HG03521 (cell line): ENCODE measurements around the gene TAAR5.
"Not testable (repeated sequence)": the region's sequence is repeated elsewhere in the genome, so short reads cannot be mapped to it uniquely, and the experiment has no call there.

ENCODE experiments used
- ATAC-seq: cut with Tn5 transposase; IDR thresholded peaks from one replicate; pipeline ENCODE4 v1.9.1; 2021; ENCODE audit warnings: mild to moderate bottlenecking, moderate library complexity; ENCODE audit not compliant: unreplicated experiment

The TAAR5 gene, protein sequence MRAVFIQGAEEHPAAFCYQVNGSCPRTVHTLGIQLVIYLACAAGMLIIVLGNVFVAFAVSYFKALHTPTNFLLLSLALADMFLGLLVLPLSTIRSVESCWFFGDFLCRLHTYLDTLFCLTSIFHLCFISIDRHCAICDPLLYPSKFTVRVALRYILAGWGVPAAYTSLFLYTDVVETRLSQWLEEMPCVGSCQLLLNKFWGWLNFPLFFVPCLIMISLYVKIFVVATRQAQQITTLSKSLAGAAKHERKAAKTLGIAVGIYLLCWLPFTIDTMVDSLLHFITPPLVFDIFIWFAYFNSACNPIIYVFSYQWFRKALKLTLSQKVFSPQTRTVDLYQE

DNA sequence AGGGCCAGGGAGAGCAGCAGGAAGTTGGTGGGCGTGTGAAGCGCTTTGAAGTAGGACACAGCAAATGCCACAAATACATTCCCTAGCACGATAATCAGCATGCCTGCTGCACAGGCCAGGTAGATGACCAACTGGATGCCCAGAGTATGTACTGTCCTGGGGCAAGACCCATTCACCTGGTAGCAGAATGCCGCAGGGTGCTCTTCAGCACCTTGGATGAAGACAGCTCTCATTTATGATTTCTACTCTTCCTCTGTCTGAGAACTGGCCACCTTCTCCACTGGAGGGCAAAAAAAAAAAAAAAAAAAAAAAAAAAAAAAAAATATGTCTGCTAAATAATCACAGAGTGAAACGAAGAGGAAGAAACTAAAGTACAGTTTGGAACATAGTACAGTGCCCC, at the start of gene TAAR5:
Gene TAAR5, minus strand, starts transcription at position 288 of the 400 bp plus-strand sequence. Its CDS starts 55 bp downstream, at position 233.
- no peak for ATAC-seq

DNA sequence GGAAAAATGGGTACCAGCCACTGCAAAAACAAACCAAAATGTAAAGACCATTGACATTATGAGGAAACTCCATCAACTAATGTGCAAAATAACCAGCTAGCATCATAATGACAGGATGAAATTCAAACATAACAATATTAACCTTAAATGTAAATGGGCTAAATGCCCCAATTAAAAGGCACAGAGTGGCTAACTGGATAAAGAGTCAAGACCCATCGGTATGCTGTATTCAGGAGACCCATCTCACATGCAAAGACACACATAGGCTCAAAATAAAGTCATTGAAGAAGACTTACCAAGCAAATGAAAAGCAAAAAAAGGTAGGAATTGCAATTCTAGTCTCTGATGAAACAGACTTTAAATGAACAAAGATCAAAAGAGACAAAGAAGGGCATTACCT, 47.6 kb upstream of the TAAR5 start:
- ATAC-seq, result not testable (repeated sequence)

DNA sequence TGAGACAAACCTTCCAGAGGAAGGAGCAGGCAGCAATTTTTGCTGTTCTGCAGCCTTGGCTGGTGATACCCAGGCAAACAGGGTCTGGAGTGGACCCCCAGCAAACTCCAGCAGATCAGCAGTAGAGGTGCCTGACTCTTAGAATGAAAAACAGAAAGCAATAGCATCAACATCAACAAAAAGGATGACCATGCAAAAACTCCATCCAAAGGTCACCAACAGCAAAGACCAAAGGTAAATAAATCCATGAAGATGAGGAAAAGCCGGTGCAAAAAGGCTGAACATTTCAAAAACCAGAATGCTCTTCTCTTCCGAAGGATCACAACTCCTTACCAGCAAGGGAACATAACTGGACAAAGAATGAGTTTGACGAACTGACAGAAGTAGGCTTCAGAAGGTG, 46.4 kb upstream of the TAAR5 start:
- not testable (repeated sequence) for ATAC-seq

DNA sequence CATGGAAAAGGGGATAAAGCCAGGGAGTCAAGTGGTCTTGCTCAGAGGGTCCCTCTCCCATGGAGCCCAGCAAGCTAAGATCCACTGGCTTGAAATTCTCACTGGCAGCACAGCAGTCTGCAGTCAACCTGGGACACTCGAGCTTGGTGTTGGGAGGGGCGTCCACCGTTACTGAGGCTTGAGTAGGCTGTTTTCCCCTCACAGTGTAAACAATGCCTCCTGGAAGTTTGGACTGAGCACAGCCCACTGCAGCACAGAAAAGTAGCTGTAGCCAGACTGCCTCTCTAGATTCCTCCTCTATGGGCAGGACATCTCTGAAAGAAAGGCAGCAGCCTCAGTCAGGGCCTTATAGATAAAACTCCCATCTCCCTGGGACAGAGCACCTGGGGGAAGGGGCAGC, 45.7 kb upstream of the TAAR5 start:
- not testable (repeated sequence) for ATAC-seq

DNA sequence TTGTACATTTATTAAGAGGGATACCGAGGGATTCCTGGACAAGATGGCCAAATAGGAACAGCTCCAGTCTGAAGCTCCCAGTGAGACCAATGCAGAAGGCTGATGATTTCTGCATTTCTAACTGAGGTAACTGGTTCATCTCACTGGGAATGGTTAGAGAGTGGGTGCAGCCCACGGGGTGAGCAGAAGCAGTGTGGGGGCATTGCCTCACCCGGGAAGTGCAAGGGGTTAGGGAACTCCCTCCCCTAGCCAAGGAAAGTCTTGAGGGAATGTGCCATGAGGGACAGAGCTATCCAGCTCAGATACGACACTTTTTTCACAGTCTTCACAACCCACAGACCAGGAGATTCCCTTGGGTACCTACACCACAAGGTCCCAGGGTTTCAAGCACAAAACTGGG, 45.3 kb upstream of the TAAR5 start:
- no peak for ATAC-seq

DNA sequence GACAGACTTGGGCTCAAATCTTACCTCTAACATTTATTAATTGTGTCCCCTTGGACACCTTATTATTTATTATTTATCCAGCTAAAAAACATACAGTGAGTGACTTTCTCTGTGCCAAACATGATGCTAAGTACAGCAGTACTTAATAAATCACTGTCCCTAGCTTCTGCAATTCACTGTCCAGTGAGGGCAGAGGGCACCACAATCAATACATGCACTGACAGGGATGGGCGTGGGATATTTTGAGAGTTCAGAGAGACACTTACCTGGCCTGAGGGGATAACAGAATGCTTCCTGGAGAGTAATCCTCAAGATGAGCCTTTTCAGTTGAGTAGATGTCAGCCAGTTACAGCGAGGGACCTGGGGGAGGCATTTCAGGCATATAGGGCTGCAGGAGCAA, 43.8 kb upstream of the TAAR5 start:
- ATAC-seq, result no peak

DNA sequence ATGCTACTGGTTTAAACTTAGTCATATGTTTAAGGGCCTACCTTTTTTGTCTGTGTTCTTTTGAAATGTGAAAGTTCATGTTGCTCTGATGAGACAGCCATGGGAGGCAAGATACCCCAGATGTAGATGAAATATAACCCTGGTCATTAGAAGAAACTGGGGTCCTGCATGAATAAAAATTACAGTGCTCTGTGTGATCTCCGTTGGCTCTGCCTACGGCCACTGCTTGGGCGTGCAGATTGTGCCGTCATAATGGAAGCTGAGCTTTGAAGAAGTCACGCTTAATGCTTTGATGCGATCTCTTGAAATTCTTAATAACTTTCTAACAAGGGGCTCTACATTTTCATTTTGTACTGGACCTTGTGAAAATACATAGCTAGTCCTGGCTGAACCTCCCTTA, 34.6 kb upstream of the TAAR5 start, which contains the start of gene TAAR2:
Gene TAAR2, minus strand, starts transcription at position 101 of the 400 bp plus-strand sequence. Its CDS starts 0 bp downstream, at position 101.
- no peak for ATAC-seq

DNA sequence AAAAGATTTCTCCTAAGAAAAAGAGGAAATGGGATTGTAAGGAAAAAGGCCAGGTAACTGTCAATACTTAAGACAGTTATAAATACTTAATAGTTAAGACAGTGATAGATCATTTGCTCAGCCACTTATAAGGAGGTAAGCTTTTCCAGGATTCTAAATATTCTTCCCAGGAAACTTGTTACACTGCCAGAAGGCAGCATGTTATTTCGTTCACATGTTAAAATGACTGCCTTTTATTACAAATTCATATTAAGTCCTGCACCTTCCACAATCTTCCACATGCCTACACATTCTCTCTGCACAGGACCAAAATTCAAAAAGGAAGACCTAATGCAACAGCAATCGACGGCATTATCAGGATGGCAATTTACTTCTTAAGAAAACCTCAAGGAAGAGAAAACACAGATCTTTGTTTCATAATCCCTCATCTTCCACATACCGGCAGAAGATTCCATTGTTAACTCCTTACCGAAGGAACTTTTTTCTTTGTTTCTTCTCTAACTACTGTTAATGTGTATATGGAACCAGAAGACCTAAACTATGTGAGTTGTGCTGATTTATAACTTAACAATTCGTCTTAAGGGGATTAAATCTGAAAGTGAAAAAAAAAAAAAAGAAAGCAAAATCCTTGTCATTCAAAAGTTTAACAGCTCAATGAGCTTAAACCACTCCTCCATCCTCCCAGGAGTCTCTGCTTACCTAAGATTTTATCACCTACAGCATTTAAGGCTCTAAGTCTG, 33.7 kb upstream of the TAAR5 start:
- ATAC-seq, result no peak

DNA sequence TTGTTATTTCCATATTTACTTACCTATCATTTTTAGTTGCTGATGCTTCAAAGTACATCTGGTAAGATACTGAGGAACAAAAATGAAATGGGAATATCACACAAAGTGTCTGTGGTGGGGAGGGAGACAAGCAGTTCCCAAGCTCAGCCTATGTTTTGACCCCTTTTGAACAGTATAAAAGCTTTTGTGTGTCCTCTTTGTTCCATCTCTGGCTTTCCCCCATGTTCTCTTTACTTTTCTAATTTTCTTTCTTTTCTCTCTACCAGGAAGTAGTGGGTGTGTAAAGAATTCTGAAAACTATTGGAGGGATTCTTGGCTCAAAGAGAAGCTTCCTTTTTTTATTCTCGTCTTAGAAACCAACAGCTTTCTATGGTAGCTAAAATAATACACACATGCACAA, 27.1 kb upstream of the TAAR5 start:
- ATAC-seq, result no peak

DNA sequence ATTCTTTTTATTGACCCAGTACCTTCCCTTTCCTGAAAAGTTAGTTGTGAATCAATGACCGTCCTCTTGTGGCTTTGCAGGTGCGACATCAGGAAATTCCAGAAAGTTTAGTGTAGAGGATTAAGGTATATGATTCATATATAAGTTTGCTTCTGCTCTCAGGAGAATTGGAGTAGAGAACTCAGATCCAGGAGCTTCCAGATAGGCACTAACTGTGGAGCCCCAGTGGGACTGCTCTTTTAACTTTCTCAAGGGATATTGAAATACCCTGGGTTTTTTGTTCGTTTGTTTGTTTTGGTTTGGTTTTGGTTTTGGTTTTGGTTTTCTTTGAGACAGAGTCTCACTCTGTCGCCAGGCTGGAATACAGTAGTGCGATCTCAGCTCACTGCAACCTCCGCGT, 25.0 kb upstream of the TAAR5 start:
- no peak for ATAC-seq

DNA sequence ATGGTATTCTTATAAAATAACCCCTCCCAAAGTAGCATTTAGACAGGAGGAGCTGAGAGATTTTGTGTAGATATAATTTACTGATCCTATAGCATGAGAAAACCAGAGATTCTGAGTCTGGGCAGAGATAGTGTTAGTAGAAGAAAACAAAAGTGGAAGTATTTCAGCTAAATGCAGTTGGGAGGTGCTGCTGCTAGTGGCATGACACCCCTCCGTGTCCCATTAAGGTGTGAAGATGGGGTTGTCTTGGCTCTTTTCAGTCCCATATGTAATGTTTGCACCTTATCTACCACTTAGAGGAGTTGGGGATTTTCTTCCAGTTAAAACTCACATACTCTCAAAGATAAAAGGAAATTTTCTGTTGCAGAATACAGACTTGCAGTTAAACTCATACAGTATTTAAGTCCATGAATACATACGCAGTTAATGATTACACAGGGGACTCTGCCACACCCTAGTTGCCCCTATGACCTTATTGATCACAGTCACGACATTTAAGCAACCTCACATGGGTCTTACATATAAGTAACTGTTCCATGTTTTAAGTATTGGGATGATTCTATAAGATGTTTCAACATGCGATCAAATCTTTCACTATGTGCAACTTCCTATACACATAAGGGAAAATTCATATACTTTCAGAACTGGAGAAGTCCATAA, 23.0 kb upstream of the TAAR5 start:
- no peak for ATAC-seq

DNA sequence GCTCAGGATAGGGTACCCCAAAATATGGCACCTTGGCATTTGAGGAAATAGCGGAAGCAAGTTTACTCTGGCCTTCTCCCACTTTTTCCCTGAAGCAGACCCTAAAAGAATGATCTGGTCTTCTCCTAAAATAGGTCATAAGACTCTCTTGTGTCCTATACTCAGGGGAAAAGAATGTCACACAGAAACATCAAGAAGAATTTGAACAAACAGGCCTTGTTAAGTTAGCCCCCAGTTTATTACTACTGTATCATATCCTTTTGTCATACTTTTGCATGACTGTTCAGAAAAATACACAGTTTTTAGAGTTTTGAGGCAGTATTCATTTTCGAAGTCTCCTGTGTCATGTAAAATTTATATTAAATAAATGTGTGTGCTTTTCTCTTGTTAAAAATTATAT, 22.1 kb upstream of the TAAR5 start:
- ATAC-seq, result no peak

DNA sequence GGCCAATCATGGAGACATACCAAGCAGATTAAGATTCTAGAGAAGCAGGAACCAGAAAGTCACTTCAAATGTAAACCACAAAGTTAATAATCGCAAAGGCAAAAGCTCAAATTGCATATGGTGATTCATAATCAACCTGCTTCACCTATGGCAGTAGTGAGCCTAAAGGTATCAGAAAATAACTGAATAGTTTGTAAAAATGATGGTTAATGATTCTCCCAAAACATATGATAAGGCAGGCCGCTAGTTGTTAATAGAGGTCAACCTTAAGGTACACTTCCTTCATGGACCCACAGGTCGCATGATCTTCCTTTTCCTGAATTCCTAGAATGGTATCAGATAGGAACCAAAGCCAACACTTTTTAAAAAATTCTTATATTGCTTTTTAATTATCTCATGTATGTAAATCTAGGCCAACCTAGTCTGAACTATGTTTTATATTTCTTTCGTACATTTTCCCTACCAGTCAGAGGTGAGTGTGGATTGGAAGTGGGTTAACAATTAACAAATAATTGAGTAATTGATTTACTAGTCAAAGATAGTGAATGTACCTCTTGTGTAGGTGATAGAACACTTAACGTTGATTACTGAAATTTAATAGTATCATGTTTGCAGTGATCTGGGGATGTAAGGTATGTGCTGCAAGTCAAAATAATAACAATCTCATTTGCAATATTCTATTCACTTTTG, 18.1 kb upstream of the TAAR5 start:
- ATAC-seq, result no peak

DNA sequence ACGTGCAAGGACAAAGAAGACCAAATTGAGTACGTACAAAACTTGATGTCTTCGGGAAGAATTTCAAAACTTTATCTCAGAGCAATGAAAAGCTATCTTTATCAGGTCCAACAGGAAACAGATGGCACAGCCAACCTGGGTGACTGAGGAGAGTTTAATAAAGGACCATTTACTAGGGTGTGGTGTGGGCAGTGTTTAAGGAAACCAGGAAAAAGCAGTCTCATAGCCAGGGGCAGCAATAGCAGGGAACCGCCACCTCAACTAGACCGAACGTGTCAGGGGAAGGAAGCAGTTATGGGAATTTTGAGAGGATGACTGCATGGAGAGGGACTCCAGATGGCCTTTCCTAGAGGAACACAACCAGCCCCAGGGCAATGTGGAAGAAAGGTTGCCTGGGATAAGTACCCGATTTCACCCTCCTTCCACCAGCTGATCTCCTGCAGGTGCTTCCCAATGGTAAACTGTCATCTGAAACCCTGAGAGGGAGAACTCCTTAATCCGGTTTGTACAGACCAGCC, 15.2 kb upstream of the TAAR5 start:
- ATAC-seq, result no peak

DNA sequence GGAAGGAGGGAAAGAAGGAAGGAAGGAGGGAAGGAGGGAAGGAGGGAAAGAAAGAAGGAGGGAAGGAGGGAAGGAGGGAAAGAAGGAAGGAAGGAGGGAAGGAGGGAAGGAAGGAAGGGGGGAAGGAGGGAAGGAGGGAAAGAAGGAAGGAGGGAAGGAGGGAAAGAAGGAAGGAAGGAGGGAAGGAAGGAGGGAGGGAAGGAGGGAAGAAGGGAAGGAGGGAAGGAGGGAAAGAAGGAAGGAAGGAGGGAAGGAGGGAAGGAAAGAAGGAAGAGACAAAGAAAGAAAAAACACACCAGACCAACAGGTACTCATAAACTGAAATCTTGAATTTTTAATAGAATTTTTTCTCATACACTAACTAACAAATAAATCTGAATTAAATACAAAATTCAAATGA, 11.4 kb upstream of the TAAR5 start:
- not testable (repeated sequence) for ATAC-seq

DNA sequence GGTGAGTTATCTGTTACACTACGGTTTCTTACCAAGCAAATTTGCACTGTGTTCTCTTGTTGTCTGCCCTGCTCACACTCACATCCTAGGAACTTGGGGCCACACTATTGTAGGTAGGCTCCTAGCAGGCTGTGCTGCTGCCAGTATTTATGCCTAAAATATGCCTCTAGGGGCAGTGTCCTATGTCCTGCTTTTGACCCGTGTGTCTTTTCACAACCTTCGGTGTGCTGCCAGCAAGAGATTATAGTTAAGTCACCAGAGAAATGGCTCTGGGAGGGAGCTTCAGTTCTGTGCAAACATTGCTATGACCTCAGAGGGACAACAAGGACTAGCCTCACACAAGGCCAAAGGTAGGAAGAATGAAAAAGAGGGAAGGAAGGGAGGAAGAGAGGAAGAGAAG, 8.9 kb upstream of the TAAR5 start:
- peak; percentile 84 for ATAC-seq

DNA sequence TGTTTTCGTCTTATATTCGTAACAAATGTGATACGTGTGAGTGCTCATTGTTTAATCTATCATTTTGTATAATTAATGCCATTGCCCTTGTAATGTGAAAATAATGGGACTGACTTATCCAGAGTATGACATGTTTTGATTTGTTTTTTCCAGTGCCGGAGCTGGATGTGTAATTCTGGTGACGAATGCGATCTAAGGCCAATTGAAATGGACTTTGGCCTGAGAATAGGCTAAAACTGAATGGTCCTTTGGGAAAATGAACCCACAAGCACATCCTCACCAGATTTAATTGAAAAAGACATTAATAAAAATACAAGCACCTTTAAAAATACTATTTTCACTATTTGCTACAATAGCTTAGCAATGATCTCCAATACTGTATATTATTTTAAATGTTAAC, 6.7 kb upstream of the TAAR5 start:
- ATAC-seq, result no peak

DNA sequence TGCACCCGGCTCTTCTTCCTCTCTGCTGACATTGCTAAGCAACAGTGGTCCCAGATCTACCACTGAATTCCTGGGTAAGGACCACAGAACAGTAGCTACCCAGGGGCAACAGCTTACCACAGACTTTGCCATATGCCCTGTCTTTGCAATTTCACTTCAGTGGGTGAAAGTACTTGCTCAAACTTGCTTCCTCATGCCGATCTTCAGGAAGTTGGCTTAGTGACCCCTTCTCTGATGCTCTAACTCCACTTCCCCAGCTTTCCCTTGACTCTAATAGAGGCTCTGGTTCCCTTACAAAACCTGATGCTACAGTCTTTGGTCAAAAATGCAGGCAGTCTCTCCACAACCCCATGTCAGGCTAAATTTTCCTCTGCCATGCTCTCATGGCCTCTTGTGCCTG, 3.3 kb upstream of the TAAR5 start:
- no peak for ATAC-seq

DNA sequence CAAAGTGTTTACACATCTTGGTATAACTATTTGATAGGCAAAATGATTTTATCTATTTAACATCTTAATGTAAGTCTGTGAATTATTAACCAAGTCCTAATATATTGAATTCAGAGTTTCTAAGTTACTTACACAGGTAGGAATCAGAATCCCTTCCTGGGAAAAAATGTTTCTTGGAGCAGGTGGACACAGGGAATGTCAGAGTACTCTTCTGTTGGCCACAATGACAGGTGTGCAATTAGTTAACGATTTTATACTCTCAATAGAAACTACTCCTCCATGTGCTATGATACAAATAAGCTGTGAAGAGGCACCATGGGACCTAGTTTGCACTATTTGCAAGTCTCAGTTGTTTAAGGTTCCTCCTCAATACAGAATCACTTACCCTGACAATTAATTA, 821 bp upstream of the TAAR5 start:
- ATAC-seq, result no peak

DNA sequence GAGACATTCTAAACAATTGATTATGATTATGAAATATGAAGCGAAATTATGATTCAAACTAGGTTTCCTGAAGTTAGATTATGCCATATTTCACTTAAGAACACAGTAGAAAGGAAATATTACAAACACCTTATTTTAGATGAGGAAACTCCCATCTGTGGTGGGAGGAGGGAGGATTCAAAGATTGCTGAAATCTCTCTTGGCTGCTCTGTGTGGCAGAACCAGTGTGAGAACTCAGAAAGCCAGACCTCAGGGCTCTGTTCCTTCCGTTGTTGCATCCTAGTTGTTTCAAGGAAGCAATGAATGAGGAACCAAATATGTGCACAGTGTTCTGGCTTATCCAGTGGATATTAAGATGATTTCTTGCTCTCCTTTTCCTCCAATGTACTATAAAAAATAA, 2.1 kb downstream of the TAAR5 start:
- no peak for ATAC-seq

DNA sequence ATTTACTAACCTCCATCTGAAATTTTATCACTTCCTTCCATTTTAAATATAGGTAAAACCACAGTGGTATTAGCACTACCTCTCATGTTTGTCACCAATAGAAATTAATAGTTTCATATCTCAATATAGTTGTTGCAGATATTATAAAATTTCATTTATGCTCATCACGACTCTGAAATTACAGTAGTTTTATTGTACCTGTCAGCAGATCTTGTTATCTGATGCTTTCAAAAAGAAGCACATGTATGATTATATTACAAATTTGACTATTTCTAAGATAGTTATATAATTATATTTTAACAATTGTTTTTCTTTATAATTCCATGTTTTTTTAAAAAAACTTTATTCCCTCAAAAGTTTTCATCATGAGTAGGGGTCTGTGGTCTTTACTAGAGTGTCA, 4.8 kb downstream of the TAAR5 start:
- no peak for ATAC-seq
